NOMO-1 treated with dmso at 0.1 percent for 144 hours (cell line): ENCODE data around the gene RSPH10B2.
"Not testable (repeated sequence)": the region's sequence is repeated elsewhere in the genome, so short reads cannot be mapped to it uniquely, and the experiment has no call there.

Experiments used
- DNase-seq: peaks from one replicate; lab custom pipeline; 2025; ENCODE audit not compliant: unreplicated experiment; lab: John Stamatoyannopoulos, UW

The RSPH10B2 gene

DNA sequence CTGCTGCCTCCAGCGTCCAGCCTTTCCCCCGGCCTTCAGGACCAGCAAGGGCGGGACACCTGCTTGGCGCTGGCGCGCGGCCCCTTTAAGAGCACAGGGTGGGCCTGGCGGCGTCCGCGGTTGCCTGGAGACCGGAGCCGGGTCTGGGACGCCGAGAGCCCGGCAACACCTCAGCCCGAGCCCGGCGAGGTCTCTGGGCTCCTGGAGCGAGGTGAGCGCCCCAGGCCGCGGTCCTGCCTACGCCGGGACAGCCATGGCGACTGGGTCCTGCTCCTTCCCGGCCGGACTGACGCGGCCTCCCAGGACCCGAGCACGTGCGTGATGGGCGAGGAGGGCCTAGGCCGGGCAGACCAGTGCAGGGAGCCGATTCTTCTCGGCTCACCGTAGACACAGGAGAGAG lies at the start of gene RSPH10B2:
TSS of gene RSPH10B2 (plus strand) at position 140 of the 400 bp plus-strand sequence. CDS start 3,575 bp downstream, outside the sequence.
- not testable (repeated sequence) for DNase-seq

DNA sequence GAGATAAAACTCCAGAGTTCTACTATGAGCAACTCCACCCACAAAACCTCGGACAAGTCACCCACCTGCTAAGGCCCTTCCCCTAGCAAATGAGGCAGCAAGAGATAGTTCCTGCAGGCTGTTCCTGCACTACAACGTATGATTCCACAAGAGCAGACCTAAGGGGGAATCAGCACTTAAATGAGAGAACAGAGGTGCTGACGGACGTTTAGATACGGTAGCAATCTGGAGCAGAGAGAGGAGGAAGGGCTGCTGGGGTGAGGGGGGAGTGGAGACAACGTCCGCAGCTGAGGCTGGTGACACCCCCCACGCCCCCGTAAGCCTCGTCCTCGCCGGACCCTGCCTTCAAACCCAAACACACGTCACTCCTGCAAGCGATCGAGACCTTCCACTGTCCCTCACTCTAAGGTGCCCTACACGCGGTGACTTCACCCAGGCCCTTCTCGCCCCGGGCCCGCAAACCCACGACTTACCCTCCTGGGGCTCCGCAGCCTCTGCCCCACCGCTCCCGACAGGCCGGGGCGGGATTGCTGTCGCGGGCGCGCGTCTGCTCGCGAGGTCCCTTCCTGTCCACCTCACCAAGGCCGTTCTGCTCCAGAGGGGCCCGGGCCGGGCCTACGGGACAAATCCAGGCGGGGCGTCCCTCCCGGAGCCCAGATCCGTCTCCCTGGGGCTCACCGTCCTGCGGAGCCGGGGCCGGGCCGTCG lies 47.8 kb upstream of the RSPH10B2 start:
- DNase-seq: peak; percentile 10

DNA sequence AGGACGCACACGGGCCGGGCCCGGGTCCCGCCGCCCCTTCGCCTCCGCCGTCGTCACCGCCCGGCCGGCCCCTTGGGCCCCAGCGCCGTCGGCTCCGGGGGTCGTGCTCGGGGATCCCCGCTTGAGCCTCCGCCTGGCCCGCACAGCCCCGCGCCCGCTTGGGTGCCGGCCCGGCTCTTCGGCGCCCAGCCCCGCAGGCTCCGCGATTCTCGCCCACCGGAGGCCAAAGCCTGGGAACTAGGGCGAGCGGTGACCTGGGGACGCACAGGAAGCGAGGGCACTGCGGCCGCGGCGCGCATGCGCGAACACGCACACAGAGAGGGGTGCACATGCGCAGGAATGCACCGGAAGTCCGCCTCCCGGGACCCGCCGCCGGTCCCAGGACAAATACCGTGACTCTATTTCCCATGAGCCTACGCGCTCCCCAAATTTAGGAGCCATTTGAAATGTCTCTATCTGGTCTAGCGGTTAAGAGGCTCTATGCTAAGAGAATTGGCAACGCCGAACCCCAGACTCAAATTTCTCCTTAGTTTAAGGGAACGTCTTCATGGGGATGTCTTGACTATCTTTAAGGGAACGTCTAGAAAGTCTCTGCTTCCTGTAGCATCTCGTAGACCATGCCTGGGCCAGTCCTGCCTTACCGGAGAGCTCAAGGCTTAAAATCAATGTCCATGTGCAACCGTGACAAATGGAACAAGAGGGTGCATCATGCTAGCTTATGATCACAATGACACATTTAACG lies 47.1 kb upstream of the RSPH10B2 start, which contains the start of gene ZNF12:
TSS of gene ZNF12 (minus strand) at position 282 of the 742 bp plus-strand sequence. CDS start 1,774 bp downstream, outside the sequence.
- peak; percentile 76 for DNase-seq

DNA sequence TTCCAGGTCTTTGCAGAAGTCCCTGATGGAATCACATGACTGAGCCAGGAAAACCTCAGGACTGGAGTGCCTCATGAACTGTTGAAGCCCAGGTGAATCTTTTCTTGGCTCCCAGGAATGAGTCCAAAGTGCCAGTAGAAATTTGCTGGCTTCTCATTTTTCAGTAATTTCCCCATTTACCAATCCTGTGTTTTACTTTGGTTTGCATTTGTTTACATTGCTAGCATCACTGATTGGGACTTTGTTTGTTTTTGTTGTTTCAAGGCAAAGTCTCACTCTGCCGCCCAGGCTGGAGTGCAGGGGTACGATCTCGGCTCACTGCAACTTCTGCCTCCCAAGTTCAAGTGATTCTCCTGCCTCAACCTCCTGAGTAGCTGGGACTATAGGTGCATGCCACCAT lies 45.6 kb upstream of the RSPH10B2 start:
- no peak for DNase-seq

DNA sequence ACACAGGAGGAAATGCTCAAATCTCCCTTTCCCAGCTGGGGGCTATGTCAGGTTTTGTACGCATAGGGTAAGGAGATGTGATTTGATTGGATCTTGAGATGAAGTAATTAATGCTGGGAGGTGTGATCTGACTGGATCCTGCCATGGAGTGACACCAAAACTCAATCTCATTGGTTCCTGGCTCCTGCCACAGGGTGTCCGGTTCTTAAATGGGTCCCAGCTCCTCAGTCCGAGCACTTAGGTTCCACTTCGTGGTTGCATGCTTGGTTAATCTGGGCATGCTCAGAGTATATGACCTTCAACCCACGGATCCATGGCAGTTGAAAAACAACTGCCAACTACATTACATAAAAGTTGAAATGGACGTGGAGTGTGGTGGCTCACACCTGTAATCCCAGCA lies 44.1 kb upstream of the RSPH10B2 start:
- no peak for DNase-seq

DNA sequence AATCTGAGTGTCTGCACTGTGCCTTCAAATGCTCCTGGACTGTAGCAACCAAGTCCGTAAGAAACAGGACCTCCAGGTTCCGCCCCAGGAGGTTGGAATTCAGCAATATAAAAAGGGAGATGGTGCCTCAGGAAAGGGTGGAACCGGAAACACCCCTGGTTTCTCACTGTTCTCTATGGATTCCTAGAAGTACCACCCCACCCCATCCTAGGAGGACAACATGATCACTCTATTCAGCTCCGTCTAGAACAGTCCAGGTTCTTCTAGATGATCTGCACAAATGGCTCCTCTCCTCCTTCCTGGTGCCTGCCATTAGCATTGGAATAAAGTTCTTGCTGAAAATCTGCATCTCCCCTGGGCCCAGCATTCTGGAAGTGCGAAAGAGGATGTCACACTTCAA lies 39.5 kb upstream of the RSPH10B2 start:
- no peak for DNase-seq

DNA sequence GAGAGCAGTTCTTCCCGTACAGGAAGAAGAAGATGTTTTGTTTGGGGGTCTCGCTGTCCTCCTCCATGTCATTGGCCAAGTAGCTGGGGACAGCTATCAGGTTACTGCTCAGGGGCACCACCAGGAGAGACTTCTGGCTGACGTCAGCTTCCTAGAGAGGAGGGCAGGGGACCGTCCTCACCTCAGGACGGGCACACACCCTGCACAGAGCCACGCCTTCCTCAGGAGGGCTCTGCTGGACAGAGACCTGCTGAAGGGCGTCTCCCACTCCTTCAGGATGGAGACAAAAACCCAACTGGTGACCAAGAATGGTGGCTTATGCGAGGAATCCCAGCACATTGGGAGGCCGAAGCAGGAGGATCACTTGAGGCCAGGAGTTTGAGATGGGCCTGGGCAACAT lies 38.0 kb upstream of the RSPH10B2 start:
- DNase-seq: not testable (repeated sequence)

DNA sequence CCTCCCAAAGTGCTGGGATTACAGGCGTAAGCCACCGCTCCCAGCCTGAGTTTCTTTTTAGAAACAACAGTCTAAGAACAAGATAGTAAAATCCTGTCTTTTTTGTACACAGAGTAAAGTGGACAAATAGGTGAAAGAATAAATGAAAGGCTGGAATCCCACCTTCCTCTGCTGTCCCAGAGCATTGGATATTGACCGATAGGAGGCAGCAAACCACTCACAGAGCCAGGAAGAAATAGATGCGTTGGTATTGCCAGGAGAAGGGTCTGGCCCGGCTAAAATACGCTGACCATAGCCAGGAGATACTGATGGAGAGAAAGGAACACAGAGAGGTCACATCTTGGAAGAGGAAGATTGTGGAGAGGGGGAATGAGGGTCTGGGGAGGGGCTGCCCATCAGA lies 35.8 kb upstream of the RSPH10B2 start:
- no peak for DNase-seq

DNA sequence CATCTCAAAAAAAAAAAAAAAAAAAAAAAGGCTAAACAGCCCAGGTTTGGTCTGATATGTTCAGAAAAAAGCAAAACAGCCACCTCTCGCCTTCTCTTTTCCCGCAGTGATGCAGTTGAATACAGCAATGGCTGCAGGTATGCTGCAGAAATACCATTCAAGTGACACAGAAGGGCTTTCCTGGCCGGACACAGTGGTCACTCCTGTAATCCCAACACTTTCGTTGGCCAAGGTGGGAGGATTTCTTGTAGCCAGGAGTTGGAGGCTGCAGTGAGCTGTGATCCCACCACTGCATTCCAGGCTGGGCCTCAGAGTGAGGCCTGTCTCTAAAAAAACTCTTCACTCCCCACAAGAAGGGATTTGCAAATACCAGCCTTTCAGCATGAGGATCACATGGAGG lies 29.6 kb upstream of the RSPH10B2 start:
- not testable (repeated sequence) for DNase-seq

DNA sequence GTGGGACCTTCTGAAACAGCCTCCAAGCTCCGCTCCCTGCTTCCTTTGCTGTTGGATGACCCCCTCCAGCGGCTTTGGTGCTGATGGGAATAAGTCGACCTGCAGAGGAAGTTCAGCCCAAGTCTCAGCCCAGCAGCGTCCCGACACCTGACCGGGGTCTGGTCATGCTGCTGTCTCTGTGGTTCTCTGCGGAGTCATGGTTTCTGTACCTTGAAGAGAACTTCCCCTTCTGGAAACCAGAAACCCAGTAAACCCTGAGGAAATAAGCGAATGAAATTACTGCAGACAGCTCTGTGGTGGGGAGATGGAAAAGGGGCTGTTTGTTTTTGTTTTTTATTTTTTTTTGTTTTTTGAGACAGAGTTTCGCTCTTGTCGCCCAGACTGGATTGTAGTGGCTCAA lies 28.9 kb upstream of the RSPH10B2 start:
- peak; percentile 33 for DNase-seq

DNA sequence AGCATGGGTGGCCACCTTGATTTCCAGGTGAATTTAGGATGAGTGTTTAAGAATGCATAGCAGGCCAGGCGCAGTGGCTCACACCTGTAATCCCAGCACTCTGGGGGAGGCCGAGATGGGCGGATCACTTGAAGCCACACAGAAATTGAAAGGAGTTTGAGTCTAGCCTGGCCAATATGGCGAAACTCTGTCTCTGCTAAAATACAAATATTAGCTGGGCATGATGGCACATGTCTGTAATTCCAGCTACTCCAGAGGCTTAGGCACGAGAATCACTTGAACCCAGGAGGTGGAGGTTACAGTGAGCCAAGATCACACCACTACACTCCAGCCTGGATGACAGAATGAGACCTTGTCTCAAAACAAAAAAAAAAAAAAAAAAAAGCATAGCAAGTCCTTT lies 27.6 kb upstream of the RSPH10B2 start:
- not testable (repeated sequence) for DNase-seq

DNA sequence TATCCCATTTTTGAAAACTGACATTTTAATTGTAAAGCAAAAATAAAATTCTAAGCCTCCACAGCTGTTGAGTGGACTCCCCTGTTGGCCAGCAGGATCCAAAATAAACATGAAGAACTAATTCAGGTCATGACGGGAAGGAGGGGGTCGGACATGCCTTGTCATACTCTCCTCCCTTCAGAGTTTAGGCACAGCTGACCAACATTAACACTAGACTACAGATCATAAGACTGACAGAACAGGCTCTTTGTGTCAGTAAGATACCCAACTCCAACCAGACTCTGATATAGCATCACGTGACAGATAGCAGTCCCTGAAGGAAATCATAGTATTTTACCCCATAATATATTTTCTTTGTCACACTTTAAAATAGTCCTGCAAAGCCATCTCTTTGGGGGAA lies 26.2 kb upstream of the RSPH10B2 start:
- no peak for DNase-seq

DNA sequence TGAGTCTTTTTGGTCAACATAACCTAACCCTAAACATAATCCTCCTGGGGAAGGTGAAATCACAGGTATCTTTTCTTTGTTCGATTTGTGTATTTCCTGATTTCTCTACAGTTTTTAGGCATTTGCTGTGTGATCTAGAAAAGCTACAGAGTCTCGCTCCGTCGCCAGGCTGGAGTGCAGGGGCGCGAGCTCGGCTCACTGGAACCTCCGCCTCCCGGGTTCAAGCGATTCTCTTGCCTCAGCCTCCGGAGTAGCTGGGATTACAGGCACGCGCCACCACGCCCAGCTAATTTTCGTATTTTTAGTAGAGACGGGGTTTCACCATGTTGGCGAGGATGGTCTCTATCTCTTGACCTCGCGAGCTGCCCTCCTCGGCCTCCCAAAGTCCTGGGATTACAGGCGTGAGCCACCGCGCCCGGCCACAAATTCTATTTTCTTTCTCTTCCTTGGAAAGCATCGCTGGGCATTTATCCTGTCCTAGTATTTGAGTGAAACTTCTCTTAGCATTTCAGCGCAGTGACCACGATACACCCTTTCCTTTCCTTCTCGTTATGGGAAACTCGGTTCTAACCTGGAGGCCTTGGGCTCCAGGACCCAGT lies 24.9 kb upstream of the RSPH10B2 start:
- not testable (repeated sequence) for DNase-seq

DNA sequence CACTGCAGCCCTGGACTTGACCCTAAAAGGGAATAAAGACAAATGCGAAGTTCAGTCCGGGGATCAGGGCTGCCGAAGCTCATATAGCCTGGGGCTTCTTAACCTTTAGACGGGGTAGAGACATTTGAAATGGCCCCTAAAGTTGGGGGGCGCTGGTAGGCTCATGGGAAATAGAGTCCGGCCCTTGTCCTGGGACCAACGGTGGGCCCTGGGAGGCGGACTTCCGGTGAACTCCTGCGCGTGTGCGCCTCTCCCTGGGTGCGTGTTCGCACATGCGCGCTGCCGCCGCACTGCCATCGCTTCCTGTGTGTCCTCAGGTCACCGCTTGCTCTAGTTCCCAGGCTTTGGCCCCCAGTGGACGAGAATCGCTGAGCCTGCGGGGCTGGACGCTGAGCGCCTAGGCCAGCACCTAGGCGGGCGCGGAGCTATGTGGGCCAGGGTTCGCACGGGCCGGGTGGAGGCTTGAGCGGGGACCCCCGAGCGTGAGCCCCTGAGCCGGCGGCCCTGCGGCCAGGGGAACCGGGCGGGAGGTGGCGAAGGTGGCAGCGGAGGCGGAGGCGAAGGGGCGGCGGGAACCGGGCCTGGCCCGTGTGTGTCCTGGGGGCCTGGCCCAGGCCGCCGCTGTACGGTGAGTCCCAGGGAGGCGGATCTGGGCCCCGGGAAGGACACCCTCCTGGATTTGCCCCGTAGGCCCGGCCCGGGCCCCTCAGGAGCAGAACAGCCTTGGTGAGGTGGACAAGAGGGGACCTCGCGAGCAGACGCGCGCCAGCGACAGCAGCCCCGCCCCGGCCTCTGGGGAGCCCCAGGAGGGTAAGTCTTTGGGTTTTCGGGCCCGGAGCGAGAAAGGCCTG lies 24.2 kb upstream of the RSPH10B2 start:
- peak; percentile 56 for DNase-seq

DNA sequence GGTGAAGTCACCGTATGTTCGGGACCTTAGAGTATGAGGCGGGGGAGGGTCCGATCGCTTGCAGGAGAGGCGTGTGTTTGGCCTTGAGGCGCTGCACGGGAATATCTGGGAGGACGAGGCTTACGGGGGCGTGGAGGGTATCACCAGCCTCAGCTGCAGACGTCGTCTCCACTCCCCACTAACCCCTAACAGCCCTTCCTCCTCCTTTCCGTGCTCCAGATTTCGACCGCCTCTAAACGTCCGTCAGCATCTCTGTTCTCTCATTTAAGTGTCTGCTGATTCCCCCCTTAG lies 23.6 kb upstream of the RSPH10B2 start:
- no peak for DNase-seq

DNA sequence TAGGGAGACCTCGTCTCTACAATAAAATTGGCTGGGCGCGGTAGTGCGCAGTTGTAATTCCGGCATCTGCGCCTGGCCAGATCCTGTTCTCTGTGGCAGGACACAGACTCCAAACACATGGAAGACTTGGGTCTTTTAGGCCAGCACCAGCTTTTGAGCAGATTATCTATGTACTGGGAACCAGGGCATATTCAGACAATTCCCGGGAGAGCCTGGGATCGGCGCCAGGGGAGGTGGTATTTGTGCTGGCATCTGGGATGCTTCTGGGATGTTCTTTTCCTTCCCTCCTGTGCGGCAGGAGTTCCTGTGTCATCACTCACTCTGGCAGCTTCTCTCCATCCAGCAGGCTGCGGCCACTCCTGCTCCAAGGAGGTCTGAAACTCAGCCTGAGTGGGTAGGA lies 15.5 kb upstream of the RSPH10B2 start:
- not testable (repeated sequence) for DNase-seq

DNA sequence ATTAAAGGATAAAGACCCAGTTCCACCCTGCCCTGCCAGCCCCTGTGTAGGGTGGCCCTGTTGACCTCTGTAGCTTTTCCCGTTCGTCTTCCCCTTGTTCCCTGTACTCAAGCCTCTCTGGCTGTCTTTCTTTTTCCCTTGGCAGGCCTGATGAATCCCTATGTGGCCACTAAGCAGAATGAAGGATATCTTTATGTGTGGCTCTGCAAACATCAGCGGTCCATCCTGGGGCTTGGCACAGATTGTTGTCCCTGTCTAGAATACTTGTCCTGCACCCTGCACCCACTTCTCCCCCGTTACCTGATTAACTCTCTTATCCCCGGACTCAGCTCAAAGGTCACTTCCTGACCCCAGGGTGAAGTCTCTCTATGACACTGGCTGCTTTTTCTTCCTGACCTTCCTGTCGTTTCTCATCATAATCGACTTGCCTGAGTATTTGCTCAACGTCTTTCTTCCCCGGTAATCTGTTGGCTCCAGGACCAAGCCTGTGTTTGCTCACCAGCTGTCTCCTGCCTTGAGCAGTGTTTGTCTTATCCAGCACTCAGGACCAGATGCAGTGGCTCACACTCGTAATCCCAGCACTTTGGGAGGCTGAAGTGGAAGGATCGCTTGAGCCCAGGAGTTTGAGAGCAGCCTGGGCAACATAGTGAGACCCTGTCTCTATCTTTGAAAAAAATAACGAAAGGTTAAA lies 9.3 kb upstream of the RSPH10B2 start:
- DNase-seq: not testable (repeated sequence)

DNA sequence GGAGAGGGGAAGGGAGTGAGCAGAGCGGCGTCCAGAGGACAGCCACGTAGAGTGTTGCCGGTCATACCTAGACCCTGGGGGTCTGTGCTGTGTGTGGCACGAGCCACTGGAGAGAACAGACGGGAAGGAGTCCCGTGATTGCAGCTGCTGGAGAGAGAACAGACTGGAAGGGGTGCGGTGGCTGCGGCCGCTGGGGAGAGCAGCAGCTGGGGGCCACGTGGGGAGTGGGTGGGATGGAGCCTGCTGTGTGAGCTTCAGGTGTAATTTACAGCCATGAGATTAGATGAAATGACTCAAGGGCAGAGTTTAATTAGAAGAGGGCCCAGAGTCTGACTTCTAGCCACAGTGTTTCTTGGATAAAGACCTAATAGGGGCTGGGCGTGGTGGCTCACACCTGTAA lies 4.6 kb upstream of the RSPH10B2 start:
- not testable (repeated sequence) for DNase-seq

DNA sequence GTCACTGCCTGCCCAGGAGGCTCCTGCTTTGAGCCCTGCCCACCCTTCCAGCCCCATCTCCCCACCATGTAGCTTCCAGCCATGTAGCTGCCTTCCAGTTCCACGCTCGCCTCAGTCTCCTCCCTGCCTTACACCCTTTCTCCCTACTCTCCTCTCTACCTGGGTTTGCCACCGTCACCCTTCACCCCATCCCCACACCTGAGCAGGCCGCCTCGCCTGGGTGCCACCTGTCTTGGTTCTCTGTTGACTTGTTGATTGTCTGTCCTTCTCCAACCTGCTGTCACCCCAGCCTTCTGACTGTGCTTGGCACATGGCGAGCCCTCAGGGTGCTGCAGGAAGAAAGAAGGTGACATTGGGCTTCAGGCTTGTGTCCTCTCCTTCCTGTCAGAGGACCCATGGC lies 3.7 kb upstream of the RSPH10B2 start:
- DNase-seq: not testable (repeated sequence)

DNA sequence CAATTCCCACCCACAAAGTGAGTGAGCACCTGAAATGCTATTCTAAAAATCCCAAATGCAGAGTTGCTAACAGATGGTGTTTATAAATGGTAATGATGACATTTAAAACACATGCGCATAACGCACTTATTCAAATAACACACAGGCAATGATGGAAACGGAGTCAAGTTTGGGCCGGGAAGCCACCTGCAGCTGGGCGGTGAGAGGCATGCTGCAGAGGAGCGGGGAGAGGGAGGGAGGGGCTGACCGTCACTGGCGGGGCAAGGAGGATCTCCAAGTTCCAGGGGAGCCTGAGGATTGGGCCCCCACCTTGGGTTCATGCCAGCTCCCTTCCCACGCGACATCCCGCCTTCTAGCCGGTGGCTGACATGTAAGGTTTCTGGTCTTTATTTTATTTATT lies 7.3 kb downstream of the RSPH10B2 start:
- DNase-seq: not testable (repeated sequence)

DNA sequence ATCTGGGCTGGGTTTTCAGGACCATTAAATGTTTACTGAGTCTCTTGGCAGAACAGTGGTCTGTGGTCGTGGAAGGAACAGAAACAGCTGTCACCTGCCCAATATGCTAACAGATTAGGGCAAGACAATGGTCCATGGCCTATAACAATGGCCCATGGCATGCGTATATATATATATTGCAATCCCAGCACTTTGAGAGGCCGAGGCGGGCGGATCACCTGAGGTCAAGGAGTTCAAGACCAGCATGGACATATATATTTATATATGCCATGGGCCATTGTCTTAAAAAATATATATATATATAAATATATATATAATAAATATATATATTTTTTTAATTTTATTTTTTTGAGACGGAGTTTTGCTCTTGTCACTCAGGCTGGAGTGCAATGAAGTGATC lies 27.7 kb downstream of the RSPH10B2 start:
- not testable (repeated sequence) for DNase-seq
